Stimulated activated CD4-positive, alpha-beta T cell treated with anti-CD3 and anti-CD28 coated beads, Interleukin-12 subunit alpha, Interleukin-12 subunit beta, amount 100 ng/mL, for 24 hours (primary cell): ENCODE data around the gene EDC3.
A peak's percentile ranks its signal among the peaks of the same experiment; 100 is the strongest.
"Not testable (repeated sequence)": the region's sequence is repeated elsewhere in the genome, so short reads cannot be mapped to it uniquely, and the experiment has no call there.

ENCODE experiments used
- DNase-seq, 2 experiments: peaks; one replicate each; pipeline ENCODE4 v3.0.0-alpha.2; 2020; ENCODE audit warnings: low read depth in 2 of 2

Gene EDC3

DNA sequence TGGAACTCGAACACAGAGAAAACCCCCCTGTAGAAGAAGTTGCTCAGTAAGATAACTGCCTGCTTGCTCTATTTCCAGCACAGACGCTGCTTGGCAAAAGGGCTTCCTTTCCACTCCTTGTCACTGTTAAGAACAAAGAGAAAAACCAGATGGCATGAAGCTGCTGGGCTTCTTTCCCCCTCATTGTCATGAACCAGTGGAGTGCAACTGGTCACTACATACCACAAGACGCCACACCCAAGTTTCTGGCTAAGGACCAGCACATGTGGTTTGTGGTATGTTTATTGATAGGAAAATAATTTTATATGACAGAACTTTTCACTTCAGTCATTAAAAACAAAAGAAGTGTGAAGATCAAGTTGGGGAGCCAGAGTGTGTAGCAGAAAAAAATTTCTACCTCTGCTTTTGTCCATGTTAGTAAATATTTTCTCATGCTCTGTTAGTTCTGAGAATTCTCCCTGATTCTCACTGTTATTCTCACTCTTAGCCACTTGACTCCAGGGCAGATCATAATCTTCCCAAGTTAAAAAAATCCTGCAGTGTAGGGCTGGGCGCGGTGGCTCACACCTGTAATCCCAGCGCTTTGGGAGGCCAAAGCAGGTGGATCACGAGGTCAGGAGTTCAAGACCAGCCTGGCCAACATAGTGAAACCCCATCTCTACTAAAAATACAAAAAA lies 42.3 kb downstream of the EDC3 start:
- no peak for DNase-seq

DNA sequence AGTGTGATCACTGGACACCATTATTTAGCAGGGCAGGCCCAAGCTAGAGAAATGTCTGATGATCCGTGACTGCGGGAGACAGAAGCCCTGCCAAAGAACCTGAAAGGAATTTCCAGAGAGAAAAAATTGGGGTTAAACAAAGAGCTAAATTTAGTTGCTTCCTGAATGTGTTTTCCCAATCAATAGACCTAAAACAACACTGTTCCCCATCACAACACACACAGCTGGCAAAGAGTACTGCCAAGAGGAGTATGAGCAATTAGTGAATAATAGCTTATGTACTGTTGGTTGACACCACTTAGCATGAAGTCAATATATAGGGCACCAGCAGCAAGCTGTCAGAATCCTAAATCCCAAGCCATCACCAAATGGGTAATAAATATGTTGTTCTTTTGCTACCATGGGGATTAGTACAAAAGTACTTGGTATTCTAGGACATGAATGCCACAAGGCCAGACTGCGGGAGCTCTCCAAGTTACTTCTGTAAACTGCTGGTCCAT lies 44.5 kb downstream of the EDC3 start:
- DNase-seq, result no peak

GRCh38 chr15:74648051-74648842 lies 47.6 kb downstream of the EDC3 start:
- DNase-seq, result no peak

DNA sequence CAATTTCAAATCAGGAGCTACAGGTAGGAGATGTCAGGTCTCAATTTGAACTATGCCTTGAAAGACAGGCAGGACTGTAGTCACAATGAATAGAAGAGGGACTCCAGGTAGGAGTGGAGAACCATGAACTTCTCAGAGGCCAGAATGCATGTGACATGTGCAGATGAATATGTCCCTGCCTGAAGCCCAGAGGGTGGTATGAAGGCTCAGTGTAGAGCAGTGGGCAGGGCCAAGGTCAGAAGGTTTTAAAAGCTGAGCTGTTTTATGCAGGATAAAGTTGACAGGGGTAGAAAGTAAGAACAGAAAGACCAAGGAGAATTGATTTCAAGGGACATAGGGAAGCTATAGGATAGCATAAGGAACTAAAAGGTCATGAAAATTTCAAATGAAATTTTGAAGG lies 49.3 kb downstream of the EDC3 start:
- no peak for DNase-seq

- DNase-seq, result no peak
Observed at GRCh38 chr15:74643665-74644204, 52.1 kb downstream of the EDC3 start.

GRCh38 chr15:74642734-74643664 lies 52.8 kb downstream of the EDC3 start:
- DNase-seq, result no peak

DNA sequence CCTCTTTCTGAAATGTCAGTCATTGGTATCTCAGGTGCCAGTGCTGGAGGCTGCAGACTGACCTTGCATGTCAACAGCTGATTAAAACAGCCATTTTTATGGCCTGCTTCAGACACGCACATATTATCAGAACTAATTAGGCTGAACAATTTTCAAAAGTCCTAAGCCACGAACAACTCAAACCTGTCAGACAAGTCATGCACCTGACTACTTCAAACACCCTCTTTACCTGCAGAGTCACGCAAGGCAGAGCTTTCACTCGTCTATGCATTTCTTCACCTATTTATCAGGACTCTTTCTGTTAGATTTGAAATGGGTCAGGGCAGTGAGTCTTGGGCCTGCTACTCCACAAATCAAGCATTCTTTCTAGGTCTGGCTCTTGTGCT lies 53.5 kb downstream of the EDC3 start:
- no peak for DNase-seq

- no peak for DNase-seq
Observed at GRCh38 chr15:74641151-74641550, 54.7 kb downstream of the EDC3 start.

DNA sequence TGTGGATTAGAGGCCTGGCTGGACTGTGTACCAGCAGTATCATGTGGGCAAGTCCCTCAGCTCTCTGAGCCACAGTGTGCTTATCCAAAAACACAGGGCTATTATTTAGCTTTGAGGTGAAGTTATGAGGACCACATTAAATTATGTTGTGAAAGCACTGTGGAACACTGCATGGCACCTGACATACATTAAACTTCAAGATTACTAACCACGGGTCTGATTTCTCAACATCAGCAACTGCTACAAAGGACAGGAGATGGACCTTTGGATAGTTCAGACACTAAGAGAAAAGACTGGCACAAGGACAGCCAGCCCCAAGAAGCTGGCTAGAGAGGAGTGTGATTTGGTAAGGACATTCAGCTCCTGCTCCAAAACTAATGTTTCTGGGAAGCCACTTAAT lies 58.8 kb downstream of the EDC3 start:
- no peak for DNase-seq

DNA sequence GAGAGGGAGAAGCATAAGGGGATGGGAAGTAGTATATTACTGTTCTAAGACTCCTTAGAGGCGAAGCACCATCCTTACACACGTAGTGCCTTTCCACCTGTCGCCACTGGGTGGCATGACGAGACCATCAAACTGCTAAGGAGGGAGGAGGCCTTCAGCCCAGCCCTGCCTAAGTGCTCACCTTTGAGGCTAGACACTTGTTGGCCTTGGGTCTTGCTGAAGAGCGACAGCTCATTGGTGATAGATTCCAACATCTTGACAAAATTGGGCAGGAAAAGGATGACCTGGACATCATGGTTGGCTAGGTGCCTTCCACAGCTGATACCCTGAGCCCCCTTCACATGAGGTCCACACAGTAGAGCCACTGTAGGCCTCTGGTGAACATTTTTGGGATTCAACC lies 60.6 kb downstream of the EDC3 start:
- peak; percentile 59 to 70 for DNase-seq

DNA sequence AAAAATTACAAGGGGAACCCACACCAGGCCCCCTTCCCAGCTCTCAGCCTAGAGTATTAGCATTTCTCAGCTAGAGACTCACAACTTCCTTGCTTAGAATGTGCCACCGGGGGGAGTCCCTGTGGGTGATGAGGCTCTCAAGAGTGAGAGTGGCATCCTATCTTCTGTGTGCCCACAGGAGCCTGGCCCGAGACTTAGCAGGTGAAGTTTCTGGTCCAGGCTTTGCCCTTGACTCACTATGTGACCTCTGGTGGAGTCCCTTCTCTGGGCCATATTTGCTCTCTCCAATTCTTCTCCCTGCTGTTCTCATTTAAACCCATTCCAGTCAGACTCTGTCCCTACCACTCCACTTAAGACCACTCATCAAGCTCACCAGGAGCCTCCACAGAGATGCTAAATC lies 62.0 kb downstream of the EDC3 start:
- no peak for DNase-seq

GRCh38 chr15:74632601-74633000 lies 63.2 kb downstream of the EDC3 start:
- DNase-seq, result no peak

DNA sequence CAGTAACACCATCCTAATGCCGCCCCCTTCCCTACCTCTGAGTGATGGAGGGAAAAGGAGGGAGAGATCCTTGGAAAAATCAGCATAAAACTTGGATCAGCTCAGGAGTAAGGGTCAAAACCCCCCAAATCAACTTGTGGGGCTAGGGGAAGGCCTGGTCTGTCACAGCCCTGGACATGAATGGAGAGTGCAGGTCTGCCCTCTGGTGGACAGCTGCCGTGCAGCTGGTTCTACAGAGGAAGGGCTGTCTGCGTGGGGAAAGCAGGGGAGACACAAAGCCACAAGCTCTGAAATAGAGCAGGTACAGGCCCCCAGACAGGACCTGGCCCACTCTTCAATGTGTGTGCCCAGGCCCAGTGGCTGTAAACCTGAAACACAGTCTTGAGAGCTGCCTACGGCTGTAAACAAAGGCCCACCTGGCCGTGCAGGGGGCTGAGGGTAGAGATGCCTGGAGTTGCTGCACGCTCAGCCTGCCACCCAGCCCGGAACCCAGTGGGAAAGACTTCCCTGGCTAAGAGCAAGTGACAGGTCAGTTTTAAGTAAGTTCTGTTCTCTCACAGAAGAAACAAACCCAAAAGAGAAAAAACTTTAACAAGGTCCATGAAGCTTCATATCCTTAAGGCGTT lies 63.8 kb downstream of the EDC3 start:
- peak in 1 of 2 experiments; percentile 60 for DNase-seq

DNA sequence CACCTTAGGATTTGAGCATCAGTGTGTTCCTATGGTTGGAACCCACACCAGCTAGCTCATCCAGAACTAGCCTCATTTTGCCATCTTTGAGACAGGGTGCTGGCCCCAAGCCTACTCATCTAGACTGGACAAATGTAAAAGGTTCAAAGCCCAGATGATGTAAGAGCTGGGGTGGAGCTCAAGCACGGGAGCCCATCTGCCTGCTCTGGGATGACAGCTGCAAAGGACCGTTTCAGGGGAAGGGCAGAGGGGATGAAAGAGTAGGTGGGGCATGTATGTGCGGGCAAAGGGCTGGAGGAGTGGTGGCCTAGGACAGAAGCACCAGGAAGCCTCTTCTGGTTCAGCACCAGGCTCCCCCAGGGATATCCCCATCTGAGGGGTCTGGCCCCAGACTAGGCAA lies 64.4 kb downstream of the EDC3 start:
- no peak for DNase-seq

GRCh38 chr15:74631087-74631385 lies 64.8 kb downstream of the EDC3 start:
- DNase-seq, result no peak

DNA sequence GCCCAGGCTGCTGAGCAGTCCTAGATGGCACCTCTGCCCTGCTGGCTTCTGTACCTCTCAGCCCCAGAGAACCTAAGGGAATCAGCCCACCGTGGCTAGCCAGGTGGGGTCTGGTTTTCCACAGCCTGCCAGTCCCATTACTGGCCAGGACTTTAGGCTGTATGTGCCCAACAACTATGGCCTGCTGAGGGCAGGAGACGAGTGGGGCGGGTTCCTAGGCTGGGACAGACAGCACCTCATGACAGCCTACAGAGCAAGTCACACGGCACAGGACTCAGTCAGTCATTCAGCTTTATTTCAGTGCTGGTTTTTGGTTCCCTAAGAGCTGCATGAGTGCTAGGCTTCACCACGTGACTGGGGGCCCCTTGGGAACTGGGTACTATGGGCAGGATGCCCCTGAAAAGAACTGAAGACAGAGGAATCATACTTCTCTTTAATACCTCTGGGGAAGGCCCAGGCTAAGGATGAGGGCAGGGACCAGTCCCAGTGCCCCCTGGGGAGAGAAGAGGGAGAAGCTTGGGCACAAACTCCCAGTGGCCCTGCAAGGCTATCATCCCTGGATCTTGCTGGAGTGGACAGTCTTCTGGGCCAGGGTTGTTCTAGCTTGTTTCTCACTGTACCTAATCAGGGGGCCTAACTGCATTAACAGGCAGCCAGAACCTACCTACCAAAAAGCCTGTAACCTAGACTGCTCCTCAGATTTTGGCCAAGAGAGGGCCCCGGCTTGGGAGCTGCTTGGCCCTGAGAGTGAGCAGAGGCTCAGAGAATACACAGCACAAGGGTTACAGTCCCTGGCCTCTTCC lies 65.3 kb downstream of the EDC3 start:
- DNase-seq, result no peak

DNA sequence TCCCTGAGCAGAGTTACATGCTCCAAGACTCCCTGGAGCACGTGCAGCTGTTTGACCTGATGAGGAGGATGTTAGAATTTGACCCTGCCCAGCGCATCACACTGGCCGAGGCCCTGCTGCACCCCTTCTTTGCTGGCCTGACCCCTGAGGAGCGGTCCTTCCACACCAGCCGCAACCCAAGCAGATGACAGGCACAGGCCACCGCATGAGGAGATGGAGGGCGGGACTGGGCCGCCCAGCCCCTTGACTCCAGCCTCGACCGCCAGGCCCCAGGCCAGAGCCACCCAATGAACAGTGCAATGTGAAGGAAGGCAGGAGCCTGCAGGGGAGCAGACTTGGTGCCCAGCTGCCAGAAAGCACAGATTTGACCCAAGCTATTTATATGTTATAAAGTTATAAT lies 66.1 kb downstream of the EDC3 start:
- DNase-seq, result not testable (repeated sequence)

DNA sequence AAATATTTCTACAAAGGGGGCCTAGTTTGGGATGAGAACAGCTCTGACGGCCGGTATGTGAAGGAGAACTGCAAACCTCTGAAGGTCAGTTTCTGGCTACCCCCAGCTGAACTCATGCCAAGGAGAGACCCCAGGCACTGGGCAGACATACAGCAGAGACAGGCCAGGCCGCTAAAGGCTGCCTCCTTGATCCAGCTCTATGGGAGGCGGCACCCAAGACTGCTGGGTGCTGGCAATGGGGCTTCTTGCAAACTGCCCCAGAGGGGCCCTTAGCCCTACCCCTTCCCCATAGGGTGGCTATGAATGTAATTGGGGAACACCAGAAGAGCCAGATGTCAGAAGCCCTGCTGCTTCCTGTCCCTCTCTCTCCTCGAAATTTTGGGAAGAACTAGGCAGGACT lies 66.9 kb downstream of the EDC3 start:
- no peak for DNase-seq

DNA sequence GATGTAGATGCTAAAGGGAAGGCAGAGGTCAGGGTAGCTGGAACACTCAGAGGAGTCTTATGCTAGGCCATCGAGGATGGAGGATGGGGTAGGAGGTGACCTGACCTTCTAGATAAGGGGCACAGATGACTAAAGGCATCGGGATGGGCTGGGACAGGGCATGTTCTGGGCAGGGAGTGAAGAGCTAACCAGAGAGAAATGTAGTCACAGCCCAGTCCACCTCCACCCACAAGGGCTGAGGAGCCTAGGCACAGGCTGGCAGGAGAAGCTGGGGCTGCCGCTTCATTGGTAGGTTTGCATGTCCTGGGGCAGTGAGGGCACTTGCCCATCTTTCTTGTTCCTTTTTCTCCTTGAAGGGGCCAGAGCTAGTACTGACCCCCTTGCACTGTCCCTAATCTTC lies 67.6 kb downstream of the EDC3 start:
- no peak for DNase-seq

GRCh38 chr15:74627766-74628165 lies 68.1 kb downstream of the EDC3 start:
- no peak for DNase-seq
